ENCODE data around the gene IZUMO1. TPM values are rescaled to one million over a fixed set of nuclear protein-coding genes. Genes with fewer than 3 reads are reported as not detected.

The IZUMO1 gene
- total and polyA plus RNA-seq, 2 of the 13 experiments (the other 11 are each of a cell fraction or from before 2014, with no cell fraction given), result 0.07 to 0.22 TPM

DNA sequence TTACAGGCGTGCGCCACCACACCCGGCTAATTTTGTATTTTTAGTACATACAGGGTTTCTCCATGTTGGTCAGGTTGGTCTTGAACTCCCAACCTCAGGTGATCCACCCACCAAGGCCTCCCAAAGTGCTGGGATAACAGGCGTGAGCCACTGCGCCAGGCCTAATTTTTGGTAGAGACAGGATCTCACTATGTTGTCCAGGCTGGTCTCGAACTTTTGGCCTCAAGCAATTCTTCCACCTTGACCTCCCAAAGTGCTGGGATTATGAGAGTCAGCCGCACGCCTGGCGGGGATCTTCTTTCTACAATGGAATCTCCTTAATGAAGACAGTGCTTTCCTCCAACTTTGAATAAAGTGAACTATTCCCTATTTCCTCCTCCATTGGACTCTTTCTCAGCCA lies 12.1 kb downstream of the IZUMO1 start:
- no peaks in the 10 kb centered on the region for H4K20me1 ChIP-seq (ENCODE audit: insufficient read depth, low read length)
- H3K4me2 ChIP-seq (ENCODE audit: low read depth, low read length), result no peak overlapping the region
- no peak overlapping the region for H2AFZ ChIP-seq (ENCODE audit: low read length)
- ATAC-seq (no peak), DNase-seq (ENCODE audit: low spot score) (no peak), FAIRE-seq (no peak)
- BruUV-seq (replicated peaks), result no TSS peak
- no peaks in the 10 kb centered on the region for H3K79me2 ChIP-seq (ENCODE audit: insufficient read depth, low read length)
- no peaks in the 10 kb centered on the region for H3K9me3 ChIP-seq (ENCODE audit: low read length)
- TF ChIP-seq HNRNPL (IDR thresholded peaks at IDR 0.05; ENCODE audit: low read depth, low read length) (no peak), ZNF317 (CRISPR knock-in tag; IDR thresholded peaks at IDR 0.05) (no peak), GZF1 (CRISPR knock-in tag; IDR thresholded peaks at IDR 0.05) (no peak), JUNB (CRISPR knock-in tag; IDR thresholded peaks at IDR 0.05; ENCODE audit: borderline replicate concordance) (no peak), BHLHE40 (IDR thresholded peaks at IDR 0.05; ENCODE audit: low read length) (no peak), NFKBIZ (CRISPR knock-in tag; IDR thresholded peaks at IDR 0.05) (no peak)
- TF ChIP-seq, protein P1, sequence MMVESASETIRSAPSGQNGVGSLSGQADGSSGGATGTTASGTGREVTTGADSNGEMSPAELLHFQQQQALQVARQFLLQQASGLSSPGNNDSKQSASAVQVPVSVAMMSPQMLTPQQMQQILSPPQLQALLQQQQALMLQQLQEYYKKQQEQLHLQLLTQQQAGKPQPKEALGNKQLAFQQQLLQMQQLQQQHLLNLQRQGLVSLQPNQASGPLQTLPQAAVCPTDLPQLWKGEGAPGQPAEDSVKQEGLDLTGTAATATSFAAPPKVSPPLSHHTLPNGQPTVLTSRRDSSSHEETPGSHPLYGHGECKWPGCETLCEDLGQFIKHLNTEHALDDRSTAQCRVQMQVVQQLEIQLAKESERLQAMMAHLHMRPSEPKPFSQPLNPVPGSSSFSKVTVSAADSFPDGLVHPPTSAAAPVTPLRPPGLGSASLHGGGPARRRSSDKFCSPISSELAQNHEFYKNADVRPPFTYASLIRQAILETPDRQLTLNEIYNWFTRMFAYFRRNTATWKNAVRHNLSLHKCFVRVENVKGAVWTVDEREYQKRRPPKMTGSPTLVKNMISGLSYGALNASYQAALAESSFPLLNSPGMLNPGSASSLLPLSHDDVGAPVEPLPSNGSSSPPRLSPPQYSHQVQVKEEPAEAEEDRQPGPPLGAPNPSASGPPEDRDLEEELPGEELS (CRISPR knock-in tag; IDR thresholded peaks at IDR 0.05), result no peak
- TF ChIP-seq, protein P2, sequence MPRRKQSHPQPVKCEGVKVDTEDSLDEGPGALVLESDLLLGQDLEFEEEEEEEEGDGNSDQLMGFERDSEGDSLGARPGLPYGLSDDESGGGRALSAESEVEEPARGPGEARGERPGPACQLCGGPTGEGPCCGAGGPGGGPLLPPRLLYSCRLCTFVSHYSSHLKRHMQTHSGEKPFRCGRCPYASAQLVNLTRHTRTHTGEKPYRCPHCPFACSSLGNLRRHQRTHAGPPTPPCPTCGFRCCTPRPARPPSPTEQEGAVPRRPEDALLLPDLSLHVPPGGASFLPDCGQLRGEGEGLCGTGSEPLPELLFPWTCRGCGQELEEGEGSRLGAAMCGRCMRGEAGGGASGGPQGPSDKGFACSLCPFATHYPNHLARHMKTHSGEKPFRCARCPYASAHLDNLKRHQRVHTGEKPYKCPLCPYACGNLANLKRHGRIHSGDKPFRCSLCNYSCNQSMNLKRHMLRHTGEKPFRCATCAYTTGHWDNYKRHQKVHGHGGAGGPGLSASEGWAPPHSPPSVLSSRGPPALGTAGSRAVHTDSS (CRISPR knock-in tag; conservative IDR thresholded peaks at IDR 0.05), result no peak
- intact Hi-C loops (cut with micrococcal nuclease; ENCODE audit: unreplicated experiment), result no loop called here
- H3K4me1 ChIP-seq (ENCODE audit: insufficient read depth, low read length), result peaks cover 19% of the 10 kb centered on the region
- ChIA-PET CTCF (ENCODE audit: low intra/inter-chr PET ratio, low total read pairs) (no interaction called here), POLR2A (no interaction called here)
- H3K27ac ChIP-seq (ENCODE audit: extremely low read length, insufficient read depth, low read length), result no peak overlapping the region
- no peak overlapping the region for H3K9ac ChIP-seq (ENCODE audit: insufficient read depth, low read depth, low read length)
- no peak overlapping the region for H3K4me3 ChIP-seq (replicated peaks in 1 of 3; ENCODE audit: insufficient read depth in 1 of 3, low read depth in 2 of 3, low read length in 3 of 3)
- in situ Hi-C loops (cut with HindIII; ENCODE audit: extremely low pct_ligation_motif_present, low pct_unique_long_range_greater_than_20kb), result no loop called here
- WGBS (ENCODE audit: low lambda C conversion rate), result 98% methylated on average over 6 of the region's 9 CpGs
- no peaks in the 10 kb centered on the region for H3K36me3 ChIP-seq (replicated peaks in 1 of 2; ENCODE audit: control insufficient read depth in 1 of 2, insufficient read depth in 2 of 2, low read length in 2 of 2)
- H3K27me3 ChIP-seq (ENCODE audit: control insufficient read depth in 1 of 2, insufficient read depth in 2 of 2, low read length in 2 of 2), result no peaks in the 10 kb centered on the region

Measured in HepG2 (cell line).